ENCODE data around the gene MGAT5B. TPM values are rescaled to one million over a fixed set of nuclear protein-coding genes. Genes with fewer than 3 reads are reported as not detected.
A peak's percentile ranks its signal among the peaks of the same experiment; 100 is the strongest.

The MGAT5B gene
- total and polyA plus RNA-seq, 3 experiments from 2014 or later, result 0.17 to 0.46 (median 0.40) TPM

GRCh38 chr17:76988796-76989195, 120.6 kb downstream of the MGAT5B start:
- Histone ChIP-seq H3K4me1 (ENCODE audit: insufficient read depth, low read length) (no peaks in the 10 kb centered on the region), H3K9me3 (ENCODE audit: low read length) (no peaks in the 10 kb centered on the region), H3K27ac (ENCODE audit: low read depth, low read length) (no peak overlapping the region), H3K27me3 (ENCODE audit: insufficient read depth, low read length, poor library complexity, severe bottlenecking) (no peaks in the 10 kb centered on the region), H3K36me3 (ENCODE audit: insufficient read depth, low read length) (no peaks in the 10 kb centered on the region), H3K4me3 (ENCODE audit: low read length) (no peak overlapping the region)
- Mint-ChIP-seq H3K27ac (no peak overlapping the region), H3K9me3 (no peaks in the 10 kb centered on the region), H3K4me3 (no peak overlapping the region), H3K36me3 (no peaks in the 10 kb centered on the region), H3K27me3 (no peaks in the 10 kb centered on the region), H3K4me1 (peaks cover 4 to 8% (median 5%) of the 10 kb centered on the region in 3 donors)
- ChIA-PET POLR2A (no interaction called here), CTCF (interaction anchor here (1.5 kb wide), 1 partner anchor 19 kb away, joined by 4 read pairs; no protein-coding TSS in a partner anchor)
- DNase-seq, result no peak

- Histone ChIP-seq H3K36me3 (ENCODE audit: insufficient read depth, low read length) (no peaks in the 10 kb centered on the region), H3K27ac (ENCODE audit: low read depth, low read length) (no peak overlapping the region), H3K27me3 (ENCODE audit: insufficient read depth, low read length, poor library complexity, severe bottlenecking) (no peaks in the 10 kb centered on the region), H3K4me3 (ENCODE audit: low read length) (no peak overlapping the region), H3K9me3 (ENCODE audit: low read length) (no peaks in the 10 kb centered on the region), H3K4me1 (ENCODE audit: insufficient read depth, low read length) (peaks cover 7% of the 10 kb centered on the region)
- Mint-ChIP-seq H3K4me1 (peaks cover 10 to 15% (median 12%) of the 10 kb centered on the region in 3 donors), H3K27ac (no peak overlapping the region), H3K4me3 (no peak overlapping the region), H3K9me3 (no peaks in the 10 kb centered on the region), H3K27me3 (no peaks in the 10 kb centered on the region), H3K36me3 (no peaks in the 10 kb centered on the region)
- no peak for DNase-seq
- CTCF ChIA-PET, result interaction anchor here (1.1 to 1.5 kb wide), 3 partner anchors 17 to 22 kb away, joined by 4 read pairs; no protein-coding TSS in a partner anchor
- POLR2A ChIA-PET, result interaction anchor here (0.8 kb wide), 1 partner anchor 13 kb away, joined by 3 read pairs; no protein-coding TSS in a partner anchor
These were observed 121.3 kb downstream of the MGAT5B start for GRCh38 chr17:76989519-76989918.

GRCh38 chr17:76992891-76993290, 124.7 kb downstream of the MGAT5B start:
- peaks cover 25 to 38% (median 36%) of the 10 kb centered on the region in 3 donors for H3K4me1 Mint-ChIP-seq
- POLR2A ChIA-PET, result interaction anchor here (0.6 kb wide), 1 partner anchor 840 kb away, joined by 6 read pairs; no protein-coding TSS in a partner anchor
- no peak for DNase-seq
- no peaks in the 10 kb centered on the region for H3K9me3 Mint-ChIP-seq
- H3K4me1 ChIP-seq (ENCODE audit: insufficient read depth, low read length), result peaks cover 31% of the 10 kb centered on the region
- no peaks in the 10 kb centered on the region for H3K9me3 ChIP-seq (ENCODE audit: low read length)
- no peaks in the 10 kb centered on the region for H3K27me3 Mint-ChIP-seq
- no peaks in the 10 kb centered on the region for H3K36me3 Mint-ChIP-seq
- H3K4me3 Mint-ChIP-seq, result no peak overlapping the region
- no peaks in the 10 kb centered on the region for H3K36me3 ChIP-seq (ENCODE audit: insufficient read depth, low read length)
- no peak overlapping the region for H3K4me3 ChIP-seq (ENCODE audit: low read length)
- CTCF ChIA-PET, result no interaction called here
- H3K27ac ChIP-seq (ENCODE audit: low read depth, low read length), result no peak overlapping the region
- no peaks in the 10 kb centered on the region for H3K27me3 ChIP-seq (ENCODE audit: insufficient read depth, low read length, poor library complexity, severe bottlenecking)
- peak overlapping the region in 2 of 8 donors; percentile 11 to 52 for H3K27ac Mint-ChIP-seq

GRCh38 chr17:76993651-76994050, 125.4 kb downstream of the MGAT5B start:
- Mint-ChIP-seq H3K27me3 (no peaks in the 10 kb centered on the region), H3K27ac (peak overlapping the region; percentile 31 to 94 (median 72)), H3K9me3 (no peaks in the 10 kb centered on the region), H3K4me3 (no peak overlapping the region), H3K36me3 (no peaks in the 10 kb centered on the region), H3K4me1 (peaks cover 33 to 46% (median 43%) of the 10 kb centered on the region in 3 donors)
- H3K36me3 ChIP-seq (ENCODE audit: insufficient read depth, low read length), result no peaks in the 10 kb centered on the region
- no peak overlapping the region for H3K27ac ChIP-seq (ENCODE audit: low read depth, low read length)
- no peak for DNase-seq
- ChIA-PET CTCF (no interaction called here), POLR2A (interaction anchor here (0.6 kb wide), 2 partner anchors 10 to 839 kb away, joined by 3 to 6 read pairs; no protein-coding TSS in a partner anchor)
- no peaks in the 10 kb centered on the region for H3K27me3 ChIP-seq (ENCODE audit: insufficient read depth, low read length, poor library complexity, severe bottlenecking)
- no peak overlapping the region for H3K4me3 ChIP-seq (ENCODE audit: low read length)
- peaks cover 39% of the 10 kb centered on the region for H3K4me1 ChIP-seq (ENCODE audit: insufficient read depth, low read length)
- no peaks in the 10 kb centered on the region for H3K9me3 ChIP-seq (ENCODE audit: low read length)

- no peaks in the 10 kb centered on the region for H3K9me3 ChIP-seq (ENCODE audit: low read length)
- peak overlapping the region in 7 of 8 donors; percentile 31 to 94 (median 79) for H3K27ac Mint-ChIP-seq
- no peaks in the 10 kb centered on the region for H3K36me3 Mint-ChIP-seq
- no peaks in the 10 kb centered on the region for H3K9me3 Mint-ChIP-seq
- POLR2A ChIA-PET, result no interaction called here
- H3K27me3 Mint-ChIP-seq, result no peaks in the 10 kb centered on the region
- peaks cover 37 to 51% (median 48%) of the 10 kb centered on the region in 3 donors for H3K4me1 Mint-ChIP-seq
- H3K27ac ChIP-seq (ENCODE audit: low read depth, low read length), result no peak overlapping the region
- no peak overlapping the region for H3K4me3 Mint-ChIP-seq
- H3K27me3 ChIP-seq (ENCODE audit: insufficient read depth, low read length, poor library complexity, severe bottlenecking), result no peaks in the 10 kb centered on the region
- no peak overlapping the region for H3K4me3 ChIP-seq (ENCODE audit: low read length)
- no peak for DNase-seq
- CTCF ChIA-PET, result no interaction called here
- no peaks in the 10 kb centered on the region for H3K36me3 ChIP-seq (ENCODE audit: insufficient read depth, low read length)
- H3K4me1 ChIP-seq (ENCODE audit: insufficient read depth, low read length), result peaks cover 45% of the 10 kb centered on the region
These were observed 126.0 kb downstream of the MGAT5B start for GRCh38 chr17:76994237-76994637.

- Histone ChIP-seq H3K27me3 (ENCODE audit: insufficient read depth, low read length, poor library complexity, severe bottlenecking) (no peaks in the 10 kb centered on the region), H3K36me3 (ENCODE audit: insufficient read depth, low read length) (no peaks in the 10 kb centered on the region), H3K9me3 (ENCODE audit: low read length) (no peaks in the 10 kb centered on the region), H3K4me1 (ENCODE audit: insufficient read depth, low read length) (peaks cover 52% of the 10 kb centered on the region), H3K27ac (ENCODE audit: low read depth, low read length) (no peak overlapping the region), H3K4me3 (ENCODE audit: low read length) (no peak overlapping the region)
- Mint-ChIP-seq H3K27ac (peak overlapping the region; percentile 24 to 97 (median 84)), H3K9me3 (no peaks in the 10 kb centered on the region), H3K4me3 (no peak overlapping the region), H3K27me3 (no peaks in the 10 kb centered on the region), H3K4me1 (peaks cover 42 to 58% (median 54%) of the 10 kb centered on the region in 3 donors), H3K36me3 (no peaks in the 10 kb centered on the region)
- DNase-seq, result peak in 1 of 5 donors; percentile 29
- ChIA-PET POLR2A (no interaction called here), CTCF (interaction anchor here (1.5 kb wide), 1 partner anchor 26 kb away, joined by 3 read pairs; no protein-coding TSS in a partner anchor)
These were observed 127.3 kb downstream of the MGAT5B start for GRCh38 chr17:76995387-76996105.

- H3K9me3 ChIP-seq (ENCODE audit: low read length), result no peaks in the 10 kb centered on the region
- Mint-ChIP-seq H3K9me3 (no peaks in the 10 kb centered on the region), H3K27ac (peak overlapping the region; percentile 79 to 97 (median 90)), H3K4me3 (peak overlapping the region in 6 of 7 donors; percentile 12 to 70 (median 65)), H3K36me3 (no peaks in the 10 kb centered on the region), H3K27me3 (no peaks in the 10 kb centered on the region), H3K4me1 (peaks cover 45 to 60% (median 54%) of the 10 kb centered on the region in 3 donors)
- CTCF ChIA-PET, result interaction anchor here (0.8 to 1.5 kb wide), 4 partner anchors 11 to 28 kb away, joined by 3 to 6 read pairs (median 4); no protein-coding TSS in a partner anchor
- DNase-seq, result peak in 1 of 5 donors; percentile 35
- H3K36me3 ChIP-seq (ENCODE audit: insufficient read depth, low read length), result no peaks in the 10 kb centered on the region
- POLR2A ChIA-PET, result interaction anchor here (0.7 kb wide), 1 partner anchor 632 kb away, joined by 4 read pairs; no protein-coding TSS in a partner anchor
- H3K27me3 ChIP-seq (ENCODE audit: insufficient read depth, low read length, poor library complexity, severe bottlenecking), result no peaks in the 10 kb centered on the region
- H3K4me3 ChIP-seq (ENCODE audit: low read length), result peak overlapping the region; percentile 47
- peaks cover 52% of the 10 kb centered on the region for H3K4me1 ChIP-seq (ENCODE audit: insufficient read depth, low read length)
- H3K27ac ChIP-seq (ENCODE audit: low read depth, low read length), result peak overlapping the region; percentile 67
These were observed 128.8 kb downstream of the MGAT5B start for GRCh38 chr17:76996741-76997694.
